Transverse colon (tissue), 4 donors: ENCODE results near the gene TOP2B. TPM values are rescaled to one million over a fixed set of nuclear protein-coding genes. Genes with fewer than 3 reads are reported as not detected.

Experiments
- DNase-seq: peaks from one replicate; pipeline ENCODE4 v3.0.0-alpha.2; 2019
- H3K27ac ChIP-seq, 4 donors: fragments of 200-600 bp; sonication (generic); 2 replicates each; pipeline ENCODE4 v1.5.1; 2016 to 2018; ENCODE audit warnings: inconsistent platforms in 4 of 4
- H3K27me3 ChIP-seq: fragments of 200-600 bp; sonication (generic); 2 replicates; pipeline ENCODE4 v1.5.1; 2017; ENCODE audit warnings: inconsistent platforms
- H3K36me3 ChIP-seq, 4 donors: fragments of 200-600 bp; sonication (generic); 2 replicates each; pipeline ENCODE4 v1.5.1; 2017 to 2019; ENCODE audit warnings: inconsistent platforms in 4 of 4
- H3K4me1 ChIP-seq, 4 donors: fragments of 200-600 bp; sonication (generic); 2 replicates each; pipeline ENCODE4 v1.5.1; 2017 to 2020; ENCODE audit warnings: inconsistent platforms in 4 of 4
- H3K4me3 ChIP-seq, 4 donors: fragments of 200-600 bp; sonication (generic); 1 replicate in 1 of 4; 2 replicates in 3 of 4; pipeline versions ENCODE4 v1.5.1 to v1.6.1; 2017 to 2019; ENCODE audit warnings: inconsistent platforms in 4 of 4
- H3K9me3 ChIP-seq, 2 donors: fragments of 200-600 bp; sonication (generic); 2 replicates each; pipeline ENCODE4 v1.5.1; 2017 to 2019; ENCODE audit warnings: inconsistent platforms in 2 of 2
- CTCF ChIP-seq, 5 experiments: fragments of 200-600 bp in 3 of 5; fragments of 450-650 bp in 2 of 5; sonication (generic) in 3 of 5; IDR thresholded peaks; 1 replicate in 2 of 5; 2 replicates in 3 of 5; pipeline ENCODE4 v1.5.1; 2016 to 2017; ENCODE audit warnings: antibody characterized with exemption in 5 of 5, inconsistent platforms in 3 of 5, mild to moderate bottlenecking in 2 of 5, moderate library complexity in 1 of 5
- EP300 ChIP-seq: sonication (generic); formaldehyde crosslinking; IDR thresholded peaks from one replicate; pipeline ENCODE4 v1.6.1; 2017; ENCODE audit warnings: antibody characterized with exemption, low read depth
- POLR2A ChIP-seq: fragments of 450-650 bp; IDR thresholded peaks from one replicate; pipeline ENCODE4 v1.6.1; 2016; ENCODE audit warnings: antibody characterized with exemption, mild to moderate bottlenecking, moderate library complexity
- POLR2AphosphoS5 ChIP-seq, 3 donors: sonication (generic); formaldehyde crosslinking; IDR thresholded peaks; one replicate each; pipeline ENCODE4 v1.6.1; 2016; ENCODE audit warnings: antibody characterized with exemption in 3 of 3
- WGBS, 2 donors: methylation state at CpG; one replicate each; pipeline ENCODE4 v1.1.5; 2018; ENCODE audit warnings: low coverage in 1 of 2; 5-methylcytosine and 5-hydroxymethylcytosine counted together
- in situ Hi-C, 4 donors: fragments of 200-750 bp; cut with MboI; loops; one replicate each; pipeline versions ENCODE4 v1.15.0 to v1.15.1; 2017; ENCODE audit warnings: low sequenced_read_pairs in 3 of 4, low pct_ligation_motif_present in 1 of 4, low pct_unique_long_range_greater_than_20kb in 1 of 4
- intact Hi-C: fragments of 100-400 bp; cut with DNase I; formaldehyde crosslinking; loops from one replicate; pipeline ENCODE4 v1.15.1; 2023; ENCODE audit warnings: low total_unique reads
- total RNA-seq, 4 donors: library from RNA; depleted of rRNA; stranded (reverse); fragments of >200 nt; gene quantifications; one replicate each; pipeline ENCODE4 v1.1.0, GENCODE V29; 2016

The TOP2B gene
- total RNA-seq, 4 donors from 2014 or later: 37.4 to 104 (median 71.5) TPM

GRCh38 chr3:25679166-25679565, 14.5 kb upstream of the TOP2B start:
- Histone ChIP-seq H3K27ac (no peak overlapping the region), H3K36me3 (no peaks in the 10 kb centered on the region), H3K4me1 (no peaks in the 10 kb centered on the region), H3K4me3 (no peak overlapping the region), H3K9me3 (no peaks in the 10 kb centered on the region), H3K27me3 (no peaks in the 10 kb centered on the region)
- intact Hi-C loops: no loop called here
- no peak for DNase-seq
- in situ Hi-C loops: no loop called here
- no peak for TF ChIP-seq POLR2AphosphoS5 (IDR thresholded peaks at IDR 0.05)
- TF ChIP-seq CTCF (IDR thresholded peaks at IDR 0.05): no peak
- no peak for TF ChIP-seq POLR2A
- no peak for TF ChIP-seq EP300
- no CpG with 5 or more reads among the region's 2 CpGs for WGBS, 2 donors

- no peaks in the 10 kb centered on the region for H3K27me3 ChIP-seq
- no peaks in the 10 kb centered on the region for H3K4me1 ChIP-seq
- H3K27ac ChIP-seq: no peak overlapping the region
- DNase-seq: no peak
- H3K4me3 ChIP-seq: no peak overlapping the region
- in situ Hi-C loops (no loop called here), intact Hi-C loops (no loop called here)
- TF ChIP-seq CTCF (IDR thresholded peaks at IDR 0.05) (no peak), POLR2AphosphoS5 (IDR thresholded peaks at IDR 0.05) (no peak), POLR2A (no peak), EP300 (no peak)
- H3K36me3 ChIP-seq: no peaks in the 10 kb centered on the region
- H3K9me3 ChIP-seq: no peaks in the 10 kb centered on the region
Measured at GRCh38 chr3:25678581-25678980, 13.9 kb upstream of the TOP2B start.

- in situ Hi-C loops: no loop called here
- 66 to 90% methylated on average over 2 of the region's 2 CpGs for WGBS, 2 donors
- intact Hi-C loops: no loop called here
Measured at GRCh38 chr3:25677121-25677520, 12.4 kb upstream of the TOP2B start.

GRCh38 chr3:25674670-25675069, 10.0 kb upstream of the TOP2B start:
- Histone ChIP-seq H3K27ac (no peak overlapping the region), H3K4me3 (no peak overlapping the region), H3K27me3 (no peaks in the 10 kb centered on the region), H3K36me3 (no peaks in the 10 kb centered on the region), H3K9me3 (no peaks in the 10 kb centered on the region), H3K4me1 (peaks cover 0 to 3% (median 0%) of the 10 kb centered on the region in 4 donors)
- in situ Hi-C loops: loop anchor here in 1 of 4 donors (25.0 kb wide), 2 partner anchors 113 to 188 kb away; partner anchors contain the start of genes NGLY1 and OXSM
- intact Hi-C loops: no loop called here
- DNase-seq: no peak
- no peak for TF ChIP-seq POLR2A
- TF ChIP-seq EP300: no peak
- TF ChIP-seq CTCF (IDR thresholded peaks at IDR 0.05): no peak
- no peak for TF ChIP-seq POLR2AphosphoS5 (IDR thresholded peaks at IDR 0.05)
- 90% methylated on average over 1 of the region's 2 CpGs; no CpG with 5 or more reads in 1 of the 2 donors for WGBS, 2 donors

More at GRCh38 chr3:25677121-25677520, 12.4 kb upstream of the TOP2B start:
- DNase-seq: no peak
- Histone ChIP-seq H3K36me3 (no peaks in the 10 kb centered on the region), H3K4me3 (no peak overlapping the region), H3K27me3 (no peaks in the 10 kb centered on the region), H3K27ac (no peak overlapping the region), H3K9me3 (no peaks in the 10 kb centered on the region), H3K4me1 (no peaks in the 10 kb centered on the region)
- no peak for TF ChIP-seq POLR2AphosphoS5 (IDR thresholded peaks at IDR 0.05)
- TF ChIP-seq POLR2A: no peak
- TF ChIP-seq CTCF (IDR thresholded peaks at IDR 0.05): no peak
- TF ChIP-seq EP300: no peak
